ENCODE data around the gene ELK4. TPM values are rescaled to one million over a fixed set of nuclear protein-coding genes. Genes with fewer than 3 reads are reported as not detected.

The ELK4 gene
- total and polyA plus RNA-seq, 2 of the 13 experiments (the other 11 are each of a cell fraction or from before 2014, with no cell fraction given) = 8.3 to 13.1 TPM

DNA sequence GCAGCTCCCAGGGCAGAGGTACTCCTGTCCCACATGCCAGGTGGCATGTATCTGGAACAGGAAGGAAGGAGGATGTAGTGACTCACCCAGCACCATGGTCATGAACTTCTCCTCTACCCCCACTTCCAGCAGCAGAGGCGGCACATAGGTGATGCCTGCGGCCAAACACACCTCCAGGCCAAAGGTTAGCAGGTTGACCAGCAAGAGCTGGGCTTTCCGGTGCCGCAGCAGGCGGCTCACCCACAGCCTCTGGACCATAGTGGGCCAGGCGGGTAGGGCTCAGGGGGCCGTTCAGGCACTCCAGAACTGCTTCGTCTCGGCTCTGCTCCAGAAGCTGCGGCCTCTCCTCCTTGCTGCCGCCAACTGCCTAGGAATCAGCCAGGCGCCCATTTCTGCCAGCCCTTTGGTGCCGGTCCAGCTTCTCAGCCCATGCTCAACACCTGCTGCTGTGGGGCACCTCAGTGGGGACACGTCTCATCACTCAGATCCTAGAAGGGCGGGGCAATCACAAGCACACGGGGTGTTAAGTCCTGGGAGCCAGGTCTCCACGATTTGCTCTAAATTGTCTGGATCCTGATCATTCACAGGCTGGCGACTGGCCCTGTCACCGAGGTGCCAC is 32.7 kb upstream of the ELK4 start (continued):
- peak; percentile 37; the same call in 1 of the 2 replicates for TF ChIP-seq HDAC2 (CRISPR knock-in tag; IDR thresholded peaks at IDR 0.05)
- TF ChIP-seq MIER3 (CRISPR knock-in tag; IDR thresholded peaks at IDR 0.05; ENCODE audit: borderline replicate concordance) = 0 out of 2 replicates have a peak, but pooled peaks have one; percentile 28
- TF ChIP-seq, protein P1, sequence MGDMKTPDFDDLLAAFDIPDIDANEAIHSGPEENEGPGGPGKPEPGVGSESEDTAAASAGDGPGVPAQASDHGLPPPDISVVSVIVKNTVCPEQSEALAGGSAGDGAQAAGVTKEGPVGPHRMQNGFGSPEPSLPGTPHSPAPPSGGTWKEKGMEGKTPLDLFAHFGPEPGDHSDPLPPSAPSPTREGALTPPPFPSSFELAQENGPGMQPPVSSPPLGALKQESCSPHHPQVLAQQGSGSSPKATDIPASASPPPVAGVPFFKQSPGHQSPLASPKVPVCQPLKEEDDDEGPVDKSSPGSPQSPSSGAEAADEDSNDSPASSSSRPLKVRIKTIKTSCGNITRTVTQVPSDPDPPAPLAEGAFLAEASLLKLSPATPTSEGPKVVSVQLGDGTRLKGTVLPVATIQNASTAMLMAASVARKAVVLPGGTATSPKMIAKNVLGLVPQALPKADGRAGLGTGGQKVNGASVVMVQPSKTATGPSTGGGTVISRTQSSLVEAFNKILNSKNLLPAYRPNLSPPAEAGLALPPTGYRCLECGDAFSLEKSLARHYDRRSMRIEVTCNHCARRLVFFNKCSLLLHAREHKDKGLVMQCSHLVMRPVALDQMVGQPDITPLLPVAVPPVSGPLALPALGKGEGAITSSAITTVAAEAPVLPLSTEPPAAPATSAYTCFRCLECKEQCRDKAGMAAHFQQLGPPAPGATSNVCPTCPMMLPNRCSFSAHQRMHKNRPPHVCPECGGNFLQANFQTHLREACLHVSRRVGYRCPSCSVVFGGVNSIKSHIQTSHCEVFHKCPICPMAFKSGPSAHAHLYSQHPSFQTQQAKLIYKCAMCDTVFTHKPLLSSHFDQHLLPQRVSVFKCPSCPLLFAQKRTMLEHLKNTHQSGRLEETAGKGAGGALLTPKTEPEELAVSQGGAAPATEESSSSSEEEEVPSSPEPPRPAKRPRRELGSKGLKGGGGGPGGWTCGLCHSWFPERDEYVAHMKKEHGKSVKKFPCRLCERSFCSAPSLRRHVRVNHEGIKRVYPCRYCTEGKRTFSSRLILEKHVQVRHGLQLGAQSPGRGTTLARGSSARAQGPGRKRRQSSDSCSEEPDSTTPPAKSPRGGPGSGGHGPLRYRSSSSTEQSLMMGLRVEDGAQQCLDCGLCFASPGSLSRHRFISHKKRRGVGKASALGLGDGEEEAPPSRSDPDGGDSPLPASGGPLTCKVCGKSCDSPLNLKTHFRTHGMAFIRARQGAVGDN (CRISPR knock-in tag; IDR thresholded peaks at IDR 0.05) = peak; percentile 96
- TF ChIP-seq, protein P2, sequence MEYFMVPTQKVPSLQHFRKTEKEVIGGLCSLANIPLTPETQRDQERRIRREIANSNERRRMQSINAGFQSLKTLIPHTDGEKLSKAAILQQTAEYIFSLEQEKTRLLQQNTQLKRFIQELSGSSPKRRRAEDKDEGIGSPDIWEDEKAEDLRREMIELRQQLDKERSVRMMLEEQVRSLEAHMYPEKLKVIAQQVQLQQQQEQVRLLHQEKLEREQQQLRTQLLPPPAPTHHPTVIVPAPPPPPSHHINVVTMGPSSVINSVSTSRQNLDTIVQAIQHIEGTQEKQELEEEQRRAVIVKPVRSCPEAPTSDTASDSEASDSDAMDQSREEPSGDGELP (IDR thresholded peaks at IDR 0.05; ENCODE audit: borderline replicate concordance, low read depth) = no peak
- TF ChIP-seq, protein P3, sequence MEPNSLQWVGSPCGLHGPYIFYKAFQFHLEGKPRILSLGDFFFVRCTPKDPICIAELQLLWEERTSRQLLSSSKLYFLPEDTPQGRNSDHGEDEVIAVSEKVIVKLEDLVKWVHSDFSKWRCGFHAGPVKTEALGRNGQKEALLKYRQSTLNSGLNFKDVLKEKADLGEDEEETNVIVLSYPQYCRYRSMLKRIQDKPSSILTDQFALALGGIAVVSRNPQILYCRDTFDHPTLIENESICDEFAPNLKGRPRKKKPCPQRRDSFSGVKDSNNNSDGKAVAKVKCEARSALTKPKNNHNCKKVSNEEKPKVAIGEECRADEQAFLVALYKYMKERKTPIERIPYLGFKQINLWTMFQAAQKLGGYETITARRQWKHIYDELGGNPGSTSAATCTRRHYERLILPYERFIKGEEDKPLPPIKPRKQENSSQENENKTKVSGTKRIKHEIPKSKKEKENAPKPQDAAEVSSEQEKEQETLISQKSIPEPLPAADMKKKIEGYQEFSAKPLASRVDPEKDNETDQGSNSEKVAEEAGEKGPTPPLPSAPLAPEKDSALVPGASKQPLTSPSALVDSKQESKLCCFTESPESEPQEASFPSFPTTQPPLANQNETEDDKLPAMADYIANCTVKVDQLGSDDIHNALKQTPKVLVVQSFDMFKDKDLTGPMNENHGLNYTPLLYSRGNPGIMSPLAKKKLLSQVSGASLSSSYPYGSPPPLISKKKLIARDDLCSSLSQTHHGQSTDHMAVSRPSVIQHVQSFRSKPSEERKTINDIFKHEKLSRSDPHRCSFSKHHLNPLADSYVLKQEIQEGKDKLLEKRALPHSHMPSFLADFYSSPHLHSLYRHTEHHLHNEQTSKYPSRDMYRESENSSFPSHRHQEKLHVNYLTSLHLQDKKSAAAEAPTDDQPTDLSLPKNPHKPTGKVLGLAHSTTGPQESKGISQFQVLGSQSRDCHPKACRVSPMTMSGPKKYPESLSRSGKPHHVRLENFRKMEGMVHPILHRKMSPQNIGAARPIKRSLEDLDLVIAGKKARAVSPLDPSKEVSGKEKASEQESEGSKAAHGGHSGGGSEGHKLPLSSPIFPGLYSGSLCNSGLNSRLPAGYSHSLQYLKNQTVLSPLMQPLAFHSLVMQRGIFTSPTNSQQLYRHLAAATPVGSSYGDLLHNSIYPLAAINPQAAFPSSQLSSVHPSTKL (CRISPR knock-in tag; IDR thresholded peaks at IDR 0.05) = peak; percentile 53
- TF ChIP-seq EP300 (IDR thresholded peaks at IDR 0.05; ENCODE audit: low read depth in 2 of 2, low read length in 2 of 2) = peak in 1 of 2 experiments; percentile 40; a peak in 1 of 4 replicates
- no peak for TF ChIP-seq EP300 (CRISPR knock-in tag; IDR thresholded peaks at IDR 0.05; ENCODE audit: borderline replicate concordance)
- TF ChIP-seq, protein P4, sequence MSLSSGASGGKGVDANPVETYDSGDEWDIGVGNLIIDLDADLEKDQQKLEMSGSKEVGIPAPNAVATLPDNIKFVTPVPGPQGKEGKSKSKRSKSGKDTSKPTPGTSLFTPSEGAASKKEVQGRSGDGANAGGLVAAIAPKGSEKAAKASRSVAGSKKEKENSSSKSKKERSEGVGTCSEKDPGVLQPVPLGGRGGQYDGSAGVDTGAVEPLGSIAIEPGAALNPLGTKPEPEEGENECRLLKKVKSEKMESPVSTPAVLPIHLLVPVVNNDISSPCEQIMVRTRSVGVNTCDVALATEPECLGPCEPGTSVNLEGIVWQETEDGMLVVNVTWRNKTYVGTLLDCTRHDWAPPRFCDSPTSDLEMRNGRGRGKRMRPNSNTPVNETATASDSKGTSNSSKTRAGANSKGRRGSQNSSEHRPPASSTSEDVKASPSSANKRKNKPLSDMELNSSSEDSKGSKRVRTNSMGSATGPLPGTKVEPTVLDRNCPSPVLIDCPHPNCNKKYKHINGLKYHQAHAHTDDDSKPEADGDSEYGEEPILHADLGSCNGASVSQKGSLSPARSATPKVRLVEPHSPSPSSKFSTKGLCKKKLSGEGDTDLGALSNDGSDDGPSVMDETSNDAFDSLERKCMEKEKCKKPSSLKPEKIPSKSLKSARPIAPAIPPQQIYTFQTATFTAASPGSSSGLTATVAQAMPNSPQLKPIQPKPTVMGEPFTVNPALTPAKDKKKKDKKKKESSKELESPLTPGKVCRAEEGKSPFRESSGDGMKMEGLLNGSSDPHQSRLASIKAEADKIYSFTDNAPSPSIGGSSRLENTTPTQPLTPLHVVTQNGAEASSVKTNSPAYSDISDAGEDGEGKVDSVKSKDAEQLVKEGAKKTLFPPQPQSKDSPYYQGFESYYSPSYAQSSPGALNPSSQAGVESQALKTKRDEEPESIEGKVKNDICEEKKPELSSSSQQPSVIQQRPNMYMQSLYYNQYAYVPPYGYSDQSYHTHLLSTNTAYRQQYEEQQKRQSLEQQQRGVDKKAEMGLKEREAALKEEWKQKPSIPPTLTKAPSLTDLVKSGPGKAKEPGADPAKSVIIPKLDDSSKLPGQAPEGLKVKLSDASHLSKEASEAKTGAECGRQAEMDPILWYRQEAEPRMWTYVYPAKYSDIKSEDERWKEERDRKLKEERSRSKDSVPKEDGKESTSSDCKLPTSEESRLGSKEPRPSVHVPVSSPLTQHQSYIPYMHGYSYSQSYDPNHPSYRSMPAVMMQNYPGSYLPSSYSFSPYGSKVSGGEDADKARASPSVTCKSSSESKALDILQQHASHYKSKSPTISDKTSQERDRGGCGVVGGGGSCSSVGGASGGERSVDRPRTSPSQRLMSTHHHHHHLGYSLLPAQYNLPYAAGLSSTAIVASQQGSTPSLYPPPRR (CRISPR knock-in tag; IDR thresholded peaks at IDR 0.05; ENCODE audit: borderline replicate concordance) = peak; percentile 64; the same call in 1 of the 2 replicates
- peak; percentile 33; the same call in 1 of the 2 replicates for TF ChIP-seq KDM5B (CRISPR knock-in tag; IDR thresholded peaks at IDR 0.05; ENCODE audit: borderline replicate concordance)
- peak; percentile 24; the same call in 1 of the 2 replicates for TF ChIP-seq NR2C2 (CRISPR knock-in tag; IDR thresholded peaks at IDR 0.05; ENCODE audit: borderline replicate concordance)
- TF ChIP-seq RXRA (CRISPR knock-in tag; IDR thresholded peaks at IDR 0.05) = peak; percentile 91; the same call in 1 of the 2 replicates
